ENCODE results near the gene SPSB1.

Gene SPSB1

DNA sequence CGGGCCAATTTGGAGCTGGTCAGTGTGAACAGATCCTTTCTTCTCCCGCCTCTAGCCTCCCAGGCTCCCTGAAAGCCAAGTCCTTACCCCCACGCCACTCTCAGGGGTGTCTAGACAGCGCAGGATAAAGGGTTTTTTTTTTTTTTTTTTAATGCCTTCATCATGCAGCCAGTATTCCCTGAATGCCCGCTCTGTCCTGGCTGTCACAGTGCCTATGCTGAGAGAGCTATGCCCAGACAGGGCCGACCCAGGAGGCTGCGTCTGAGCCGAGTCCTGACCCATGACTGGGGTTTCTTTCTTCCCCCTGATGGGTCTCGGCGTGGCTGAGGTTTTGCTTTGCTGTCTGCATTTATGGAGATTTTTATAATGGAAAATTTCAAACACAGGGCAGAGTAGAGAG lies 18.3 kb downstream of the SPSB1 start:
- no peak overlapping the region for H3K27ac ChIP-seq
- H3K9ac ChIP-seq, result no peak overlapping the region
- H4K20me1 ChIP-seq (ENCODE audit: insufficient read depth), result no peaks in the 10 kb centered on the region
- no peak overlapping the region for H2AFZ ChIP-seq (ENCODE audit: low read depth)
- no peaks in the 10 kb centered on the region for H3K27me3 ChIP-seq (ENCODE audit: insufficient read depth, low read depth)
- H3K4me2 ChIP-seq, result no peak overlapping the region
- TF ChIP-seq CTCF (conservative IDR thresholded peaks at IDR 0.05; ENCODE audit: low read depth, low read length), result no peak
- no peak overlapping the region for H3K4me3 ChIP-seq (IDR thresholded peaks at IDR 0.05; ENCODE audit: insufficient read depth, low read depth, low read length)
- H3K36me3 ChIP-seq (ENCODE audit: insufficient read depth), result no peaks in the 10 kb centered on the region
- peaks cover 62% of the 10 kb centered on the region for H3K4me1 ChIP-seq (ENCODE audit: low read depth, poor library complexity, severe bottlenecking)
- H3K79me2 ChIP-seq (ENCODE audit: insufficient read depth, low read depth), result peaks cover 57% of the 10 kb centered on the region

GRCh38 chr1:9311479-9311878 lies 18.8 kb downstream of the SPSB1 start:
- Histone ChIP-seq H3K4me1 (ENCODE audit: low read depth, poor library complexity, severe bottlenecking) (peaks cover 66% of the 10 kb centered on the region), H2AFZ (ENCODE audit: low read depth) (no peak overlapping the region), H3K27ac (no peak overlapping the region), H3K4me2 (no peak overlapping the region), H3K36me3 (ENCODE audit: insufficient read depth) (no peaks in the 10 kb centered on the region), H3K27me3 (ENCODE audit: insufficient read depth, low read depth) (no peaks in the 10 kb centered on the region), H4K20me1 (ENCODE audit: insufficient read depth) (no peaks in the 10 kb centered on the region), H3K4me3 (IDR thresholded peaks at IDR 0.05; ENCODE audit: insufficient read depth, low read depth, low read length) (no peak overlapping the region), H3K9ac (no peak overlapping the region), H3K79me2 (ENCODE audit: insufficient read depth, low read depth) (peaks cover 57% of the 10 kb centered on the region)
- TF ChIP-seq CTCF (conservative IDR thresholded peaks at IDR 0.05; ENCODE audit: low read depth, low read length), result no peak

DNA sequence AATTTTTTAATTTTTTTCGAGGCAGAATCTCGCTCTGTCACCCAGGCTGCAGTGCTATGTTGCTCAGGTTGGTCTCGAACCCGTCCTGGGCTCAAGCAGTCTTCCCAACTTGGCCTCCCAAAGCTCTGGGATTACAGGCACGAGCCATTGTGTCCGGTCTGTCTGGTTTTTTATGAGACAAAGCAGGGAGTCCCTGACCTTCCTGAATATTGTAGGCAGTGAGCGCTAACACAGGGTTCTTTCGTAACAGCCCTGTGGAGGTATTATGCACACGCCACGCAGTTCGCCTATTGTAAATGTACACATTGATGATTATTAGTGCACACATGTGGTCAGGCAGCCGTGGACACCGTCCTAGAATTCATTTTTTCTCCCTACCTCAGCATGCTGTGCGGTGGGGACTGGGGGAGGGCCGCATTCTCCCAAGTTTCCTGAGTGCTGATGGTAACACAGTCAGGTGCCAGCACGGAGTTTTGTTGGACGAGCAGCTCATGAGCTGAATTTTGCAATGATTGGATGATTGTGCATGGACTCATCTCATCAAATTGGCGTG lies 19.6 kb downstream of the SPSB1 start:
- peaks cover 73% of the 10 kb centered on the region for H3K4me1 ChIP-seq (ENCODE audit: low read depth, poor library complexity, severe bottlenecking)
- no peak overlapping the region for H2AFZ ChIP-seq (ENCODE audit: low read depth)
- H3K4me2 ChIP-seq, result no peak overlapping the region
- peaks cover 62% of the 10 kb centered on the region for H3K79me2 ChIP-seq (ENCODE audit: insufficient read depth, low read depth)
- no peaks in the 10 kb centered on the region for H4K20me1 ChIP-seq (ENCODE audit: insufficient read depth)
- no peak overlapping the region for H3K9ac ChIP-seq
- no peak for TF ChIP-seq CTCF (conservative IDR thresholded peaks at IDR 0.05; ENCODE audit: low read depth, low read length)
- no peak overlapping the region for H3K4me3 ChIP-seq (IDR thresholded peaks at IDR 0.05; ENCODE audit: insufficient read depth, low read depth, low read length)
- no peak overlapping the region for H3K27ac ChIP-seq
- H3K36me3 ChIP-seq (ENCODE audit: insufficient read depth), result no peaks in the 10 kb centered on the region
- H3K27me3 ChIP-seq (ENCODE audit: insufficient read depth, low read depth), result no peaks in the 10 kb centered on the region

DNA sequence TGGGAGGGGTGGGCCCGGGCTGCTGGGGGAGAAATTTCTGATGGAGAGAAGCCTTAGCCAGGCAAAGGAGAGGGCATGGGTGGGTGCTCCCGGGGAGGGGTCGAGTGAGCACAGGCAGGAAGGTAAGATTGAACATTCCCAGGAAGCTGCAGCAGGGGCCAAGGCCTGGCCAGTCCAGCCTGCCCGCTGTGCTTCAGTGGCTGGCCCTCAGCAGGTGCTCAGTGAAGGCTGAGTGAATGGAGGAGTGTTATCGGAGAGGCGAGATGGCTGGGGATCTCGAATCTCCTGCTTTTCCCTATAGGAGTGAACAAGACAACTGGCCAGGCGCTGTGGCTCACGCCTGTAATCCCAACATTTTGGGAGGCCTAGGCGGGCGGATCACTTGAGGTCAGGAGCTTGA lies 20.9 kb downstream of the SPSB1 start:
- no peaks in the 10 kb centered on the region for H3K36me3 ChIP-seq (ENCODE audit: insufficient read depth)
- no peaks in the 10 kb centered on the region for H4K20me1 ChIP-seq (ENCODE audit: insufficient read depth)
- H3K79me2 ChIP-seq (ENCODE audit: insufficient read depth, low read depth), result peaks cover 59% of the 10 kb centered on the region
- H3K9ac ChIP-seq, result no peak overlapping the region
- no peaks in the 10 kb centered on the region for H3K27me3 ChIP-seq (ENCODE audit: insufficient read depth, low read depth)
- H3K4me2 ChIP-seq, result peak overlapping the region; percentile 96; the same call in 1 of the 2 replicates
- TF ChIP-seq CTCF (conservative IDR thresholded peaks at IDR 0.05; ENCODE audit: low read depth, low read length), result no peak
- H3K4me1 ChIP-seq (ENCODE audit: low read depth, poor library complexity, severe bottlenecking), result peaks cover 71% of the 10 kb centered on the region
- no peak overlapping the region for H3K4me3 ChIP-seq (IDR thresholded peaks at IDR 0.05; ENCODE audit: insufficient read depth, low read depth, low read length)
- no peak overlapping the region; the same call in 1 of the 2 replicates for H3K27ac ChIP-seq
- no peak overlapping the region for H2AFZ ChIP-seq (ENCODE audit: low read depth)

All from KMS-11 (cell line).